NCI-H2196 treated with DMSO at 0.1 percent for 48 hours (cell line): ENCODE measurements around the gene MISP3.

ENCODE experiments used
- DNase-seq: peaks from one replicate; lab custom pipeline; 2025; ENCODE audit not compliant: unreplicated experiment; lab: John Stamatoyannopoulos, UW

The MISP3 gene

DNA sequence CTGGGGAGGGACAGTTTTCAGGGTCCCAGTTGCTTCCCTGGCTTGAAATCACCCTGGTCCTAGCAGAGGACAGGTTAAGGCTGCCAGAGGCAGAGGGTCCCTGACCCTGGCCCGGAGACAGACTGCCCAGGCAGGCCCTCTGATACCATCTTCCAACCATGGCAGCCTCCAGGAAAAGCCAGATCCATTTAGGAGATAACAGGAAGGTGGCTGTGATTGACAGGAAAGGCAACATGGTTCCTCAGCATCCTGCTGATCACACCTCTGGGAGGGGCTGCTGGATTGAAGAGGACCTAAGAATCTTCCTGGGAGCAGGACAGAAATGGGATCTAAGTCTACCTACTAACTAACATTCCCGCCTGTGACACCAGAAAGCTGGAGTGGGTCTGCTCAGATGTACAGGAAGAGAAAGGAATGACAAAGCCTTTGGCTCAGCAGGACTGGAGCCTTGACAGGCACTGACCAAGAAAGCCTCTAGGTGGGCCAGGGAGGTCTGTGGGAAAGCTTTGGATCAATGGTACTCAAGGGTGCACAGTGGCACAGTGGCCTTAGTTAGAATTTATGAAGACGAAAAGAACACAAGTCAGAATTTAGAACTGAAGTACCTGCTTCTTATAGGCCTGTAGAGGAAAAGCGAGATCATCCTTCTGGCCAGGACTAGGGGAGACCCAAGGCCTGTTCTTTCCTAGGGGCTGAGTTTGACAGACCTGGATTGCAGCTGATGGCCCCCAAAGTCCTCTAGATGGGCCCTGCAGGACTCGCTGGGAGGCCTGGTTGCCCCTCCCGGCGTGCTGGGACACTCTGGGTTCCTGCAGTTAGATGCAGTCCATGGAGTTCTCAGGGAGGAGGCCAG, 47.3 kb downstream of the MISP3 start:
- DNase-seq = no peak

DNA sequence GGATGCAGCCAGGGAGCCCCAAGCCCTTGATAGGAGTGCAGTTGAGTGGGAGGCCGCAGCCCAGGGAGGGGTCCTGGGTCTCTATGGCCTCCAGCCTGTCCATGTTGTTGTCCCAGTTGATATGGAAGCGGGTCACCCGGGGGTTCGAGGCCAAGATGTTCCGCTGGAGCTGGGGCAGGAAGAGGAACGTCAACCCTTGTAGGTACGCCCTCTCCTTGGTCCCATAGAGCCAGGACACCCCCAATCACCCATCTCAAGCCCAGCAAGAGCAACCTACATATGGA, 47.9 kb downstream of the MISP3 start:
- no peak for DNase-seq

DNA sequence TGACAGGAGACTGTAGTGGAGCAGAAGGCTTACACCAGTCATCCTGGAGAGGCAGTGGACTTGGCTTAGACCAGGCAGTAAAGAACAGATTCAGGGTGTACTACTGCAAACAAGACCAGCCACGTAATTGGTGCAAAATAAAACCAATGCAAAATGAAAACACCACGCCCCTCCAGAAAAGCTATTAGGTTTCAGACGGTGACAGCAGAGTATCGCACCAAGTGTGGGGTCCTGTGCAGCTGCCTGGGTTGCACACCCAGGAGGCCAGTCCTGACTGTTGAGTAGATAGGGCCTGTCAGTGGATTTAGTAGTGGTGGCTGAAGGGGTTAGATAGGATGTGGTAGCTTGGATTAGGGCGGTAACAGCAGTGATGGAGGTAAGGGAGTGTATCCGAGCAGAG, 50.3 kb downstream of the MISP3 start:
- no peak for DNase-seq
